ENCODE data around the gene FAM193A.
"Not testable (repeated sequence)": the region's sequence is repeated elsewhere in the genome, so short reads cannot be mapped to it uniquely, and the experiment has no call there.

The FAM193A gene

DNA sequence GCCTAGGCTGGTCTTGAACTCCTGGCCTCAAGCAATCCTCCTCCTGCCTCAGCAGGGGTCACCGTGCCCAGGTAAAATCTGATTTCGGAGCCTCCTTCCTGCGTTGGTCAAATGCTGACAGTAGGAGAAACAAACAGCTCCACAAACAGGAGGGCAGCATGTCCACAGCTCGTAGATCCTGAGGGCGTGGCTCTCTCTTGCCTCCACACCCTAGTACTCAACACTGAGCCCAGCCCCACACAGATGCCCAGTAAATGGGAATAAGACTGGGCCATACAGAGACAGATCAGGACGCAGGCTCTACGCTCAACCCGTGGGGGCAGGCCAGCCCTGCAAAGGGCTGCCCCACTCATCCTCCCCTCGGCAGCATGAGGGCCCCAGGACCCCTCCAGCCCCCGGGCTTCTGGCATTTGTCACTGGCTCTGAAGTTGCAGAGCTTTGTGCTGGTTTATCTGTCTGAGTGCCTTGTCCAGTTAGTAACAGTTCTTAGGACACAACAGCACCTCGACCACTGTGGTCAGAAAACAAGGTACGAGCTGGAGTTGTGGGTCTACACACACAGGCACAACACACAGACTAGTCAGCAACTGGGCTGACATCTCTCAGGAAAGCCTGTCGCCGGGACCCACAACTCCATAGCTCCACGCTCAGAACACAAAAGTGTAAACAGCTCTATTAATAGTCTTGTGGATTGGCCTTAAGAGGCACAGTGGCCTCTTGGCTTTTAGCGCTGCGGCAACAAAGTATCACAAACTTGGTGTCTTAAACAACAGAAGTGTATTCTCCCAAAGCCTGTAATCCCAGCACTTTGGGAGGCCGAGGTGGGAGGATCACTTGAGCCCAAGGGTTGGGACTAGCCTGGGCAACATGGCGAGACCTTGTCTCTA is 214.5 kb downstream of the FAM193A start:
- DNase-seq (ENCODE audit: low read depth in 2 of 2), result no peak

DNA sequence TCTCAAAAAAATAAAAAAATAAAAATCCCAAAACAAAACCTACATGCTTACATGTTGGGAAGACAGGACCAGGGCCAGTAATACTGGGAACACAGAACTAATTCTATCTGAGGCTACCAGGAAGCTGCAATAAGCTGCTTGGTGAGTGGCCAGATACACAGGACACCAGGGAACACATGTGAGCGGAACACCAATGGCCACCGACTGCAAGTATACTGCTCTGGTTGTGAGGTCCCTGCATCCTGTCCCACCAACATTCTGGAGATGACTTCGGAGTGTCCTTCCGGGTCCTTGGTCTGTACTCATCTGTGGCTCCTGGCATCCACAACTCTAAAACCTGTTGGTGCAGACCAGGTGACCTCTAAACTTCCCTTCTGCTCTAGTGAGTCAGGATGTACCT is 217.0 kb downstream of the FAM193A start:
- DNase-seq (ENCODE audit: low read depth in 2 of 2), result no peak

DNA sequence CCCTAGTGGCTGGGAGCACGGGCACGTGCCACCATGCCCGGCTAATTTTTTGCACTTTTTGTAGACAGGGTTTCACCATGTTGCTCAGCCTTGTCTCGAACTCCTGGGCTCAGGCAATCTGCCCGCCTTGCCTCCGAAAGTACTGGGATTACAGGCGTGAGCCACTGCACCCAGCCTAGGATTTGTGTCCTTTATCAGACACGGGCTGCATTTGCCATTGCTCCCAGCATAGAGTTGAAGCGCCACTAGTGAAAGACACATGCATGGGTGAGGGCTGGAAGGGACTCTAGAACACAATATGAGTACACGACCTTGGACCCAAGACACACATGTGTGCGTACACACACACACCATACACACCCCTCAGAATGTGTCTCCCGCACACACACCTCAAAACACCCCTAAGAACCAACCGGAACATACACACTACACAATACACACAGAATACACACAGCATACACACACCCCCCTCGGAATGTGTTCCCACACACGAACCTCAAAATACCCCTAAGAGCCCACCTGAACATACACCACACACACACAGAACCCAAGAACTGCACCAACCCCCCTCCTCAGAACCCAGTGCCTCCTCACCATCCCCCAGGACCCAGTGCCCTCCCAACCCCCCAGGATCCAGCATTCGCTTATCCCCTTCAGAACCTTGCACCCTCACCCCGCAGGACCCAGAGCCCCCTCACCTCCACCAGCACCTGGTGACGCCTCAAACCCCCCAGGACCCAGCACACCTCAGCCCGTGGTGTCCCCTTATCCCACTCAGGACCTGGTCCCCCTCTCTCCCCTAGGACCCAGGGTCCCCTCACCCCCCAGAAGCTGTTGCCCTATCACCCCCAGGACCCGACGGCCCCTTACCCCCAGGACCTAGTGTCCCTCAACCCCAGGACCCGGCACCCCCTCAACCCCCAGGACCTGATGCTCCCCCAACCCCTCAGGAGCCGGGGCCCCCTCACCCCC is 218.7 kb downstream of the FAM193A start:
- DNase-seq (ENCODE audit: low read depth in 2 of 2), result no peak

DNA sequence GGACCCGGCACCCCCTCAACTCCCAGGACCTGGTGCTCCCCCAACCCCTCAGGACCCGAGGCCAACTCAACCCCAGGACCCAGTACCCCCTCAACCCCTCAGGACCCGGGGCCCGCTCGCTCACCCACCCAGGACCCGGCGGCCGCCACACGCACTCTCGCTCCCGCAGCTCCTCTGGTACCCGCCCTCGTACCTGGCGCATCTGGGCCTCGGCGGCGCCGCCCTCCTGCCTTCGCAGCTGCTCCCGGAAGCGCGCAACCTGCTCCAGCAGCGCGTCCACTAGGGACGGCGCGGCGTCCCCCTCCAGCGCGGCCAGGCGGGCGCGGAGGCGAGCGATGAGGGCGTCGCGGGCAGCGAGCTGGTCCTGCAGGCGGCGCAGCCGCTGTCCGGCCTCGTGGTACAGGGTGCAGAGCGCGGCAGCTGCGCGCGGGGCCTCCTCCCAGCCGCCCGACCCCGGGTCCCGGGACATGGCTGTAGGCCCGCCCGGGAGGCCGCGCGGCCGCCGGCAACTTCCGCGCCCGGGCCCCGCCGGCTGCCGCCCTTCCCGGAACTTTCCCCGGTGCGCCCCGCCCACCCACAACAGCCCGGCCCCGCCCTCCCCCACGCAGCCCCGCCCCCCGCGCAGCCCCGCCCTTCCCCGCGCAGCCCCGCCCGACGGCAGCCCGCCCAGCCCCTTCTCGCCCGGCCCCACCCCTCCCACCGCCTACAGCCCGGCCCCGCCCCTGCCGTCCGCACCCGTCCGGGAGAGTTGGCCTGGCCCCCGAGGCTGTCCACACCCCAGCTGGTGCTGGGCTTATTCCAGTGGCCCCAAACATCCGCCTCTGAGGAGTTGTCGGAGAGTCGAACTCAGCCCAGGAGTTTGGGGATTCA is 219.6 kb downstream of the FAM193A start, which contains the start of gene TNIP2:
Gene TNIP2, minus strand, starts transcription at position 516 of the 870 bp plus-strand sequence. Its CDS starts 47 bp downstream, at position 469.
- DNase-seq (ENCODE audit: low read depth in 2 of 2), result peak; percentile 47 to 73

DNA sequence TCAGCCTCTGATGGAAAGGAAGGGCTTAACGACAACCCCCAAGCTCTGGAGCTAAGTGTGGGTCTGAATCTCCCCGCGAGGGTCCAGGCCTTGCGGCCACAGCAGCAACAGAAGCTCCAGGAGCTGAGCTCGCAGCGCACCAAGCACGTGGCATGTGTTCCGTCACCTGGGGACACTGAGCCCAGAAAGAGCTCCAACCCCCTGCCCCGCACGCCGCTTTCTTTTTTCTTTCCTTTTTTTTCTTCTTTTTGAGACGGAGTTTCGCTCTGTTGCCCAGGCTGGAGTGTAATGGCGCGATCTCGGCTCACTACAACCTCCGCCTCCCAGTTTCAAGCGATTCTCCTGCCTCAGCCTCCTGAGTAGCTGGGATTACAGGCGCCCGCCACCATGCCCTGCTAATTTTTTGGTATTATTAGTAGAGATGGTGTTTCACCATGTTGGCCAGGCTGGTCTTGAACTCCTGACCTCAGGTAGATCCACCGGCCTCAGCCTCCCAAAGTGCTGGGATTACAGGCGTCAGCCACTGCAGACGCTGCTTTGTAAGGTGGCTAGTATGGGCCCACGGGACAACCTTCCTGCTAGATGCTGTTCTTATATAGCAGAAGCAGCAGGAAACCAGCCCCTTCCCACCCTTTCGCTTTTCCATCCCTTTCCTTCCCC is 220.4 kb downstream of the FAM193A start:
- no peak for DNase-seq (ENCODE audit: low read depth in 2 of 2)

DNA sequence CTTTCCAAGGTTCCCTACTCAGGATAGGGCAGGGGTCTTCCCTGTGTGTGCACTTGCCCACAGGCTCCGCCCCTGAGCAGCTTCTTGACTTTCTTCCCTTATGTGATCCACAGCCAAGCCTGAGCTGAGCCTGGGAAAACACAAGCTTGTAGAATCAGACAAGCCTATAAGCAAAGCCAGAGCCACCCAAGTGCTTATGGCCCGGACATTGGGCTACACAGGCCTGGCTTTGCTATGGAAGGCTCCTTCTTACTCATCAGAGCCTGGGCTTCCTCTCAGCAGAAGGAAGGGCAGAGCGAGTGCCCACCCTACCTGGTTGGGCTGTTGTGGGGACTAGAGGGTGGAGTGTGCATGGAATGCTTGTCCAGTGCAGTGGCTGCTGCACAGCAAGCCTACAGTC is 221.0 kb downstream of the FAM193A start:
- no peak for DNase-seq (ENCODE audit: low read depth in 2 of 2)

DNA sequence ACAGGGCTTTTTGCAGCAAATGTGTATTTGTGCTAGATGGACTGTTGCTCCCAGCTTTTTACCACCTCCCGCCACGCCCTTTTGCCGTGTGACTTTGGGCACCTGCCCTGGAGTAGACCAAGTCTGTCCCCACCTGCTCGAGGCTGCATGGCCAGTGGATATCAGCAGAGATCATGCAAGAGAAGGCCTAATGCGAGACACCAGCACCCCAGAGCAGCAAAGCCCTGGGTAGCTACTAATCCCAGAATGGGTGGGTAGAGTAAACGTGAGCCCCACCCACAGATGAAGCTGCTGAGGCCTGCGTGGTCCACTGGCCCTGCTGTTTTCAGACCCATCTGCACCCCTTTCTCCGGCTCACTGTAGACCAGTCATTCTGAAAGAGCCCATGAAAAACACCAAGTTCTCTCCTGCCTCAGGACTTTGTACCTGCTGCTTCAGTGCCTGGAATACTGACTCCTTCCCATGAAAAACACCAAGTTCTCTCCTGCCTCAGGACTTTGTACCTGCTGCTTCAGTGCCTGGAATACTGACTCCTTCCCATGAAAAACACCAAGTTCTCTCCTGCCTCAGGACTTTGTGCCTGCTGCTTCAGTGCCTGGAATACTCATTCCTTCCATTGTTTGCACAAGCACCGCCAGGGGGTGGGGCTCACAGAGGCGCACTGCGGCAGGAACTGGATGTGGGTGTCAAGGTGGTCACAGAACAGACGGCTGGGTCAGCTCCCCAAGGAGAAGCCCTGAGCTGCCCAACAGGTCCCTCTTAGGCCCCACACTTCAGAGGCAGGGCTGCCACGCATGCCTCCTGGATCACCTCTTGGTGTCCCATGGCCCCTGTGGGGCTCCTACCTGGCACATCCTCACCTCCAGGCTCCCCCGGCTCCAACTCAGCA is 224.8 kb downstream of the FAM193A start:
- no peak for DNase-seq (ENCODE audit: low read depth in 2 of 2)

DNA sequence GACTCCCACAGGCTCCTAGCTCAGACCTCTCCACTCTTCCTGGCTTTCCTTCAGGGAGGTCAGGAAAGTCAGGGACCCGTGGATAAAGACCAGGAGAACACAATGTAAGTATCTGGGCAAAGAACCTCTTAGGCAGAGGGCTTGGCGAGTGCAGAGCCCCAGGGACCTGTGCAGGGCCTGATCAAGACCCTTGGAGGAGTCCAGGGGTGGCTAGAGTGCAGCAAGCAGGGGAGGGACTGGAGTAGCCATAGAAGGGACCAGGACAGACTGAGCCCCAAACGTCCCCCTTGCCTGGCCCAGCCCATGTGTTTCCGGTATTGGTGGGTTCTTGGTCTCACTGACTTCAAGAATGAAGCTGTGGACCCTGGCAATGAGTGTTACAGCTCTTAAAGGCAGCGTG is 225.6 kb downstream of the FAM193A start:
- DNase-seq (ENCODE audit: low read depth in 2 of 2), result no peak

DNA sequence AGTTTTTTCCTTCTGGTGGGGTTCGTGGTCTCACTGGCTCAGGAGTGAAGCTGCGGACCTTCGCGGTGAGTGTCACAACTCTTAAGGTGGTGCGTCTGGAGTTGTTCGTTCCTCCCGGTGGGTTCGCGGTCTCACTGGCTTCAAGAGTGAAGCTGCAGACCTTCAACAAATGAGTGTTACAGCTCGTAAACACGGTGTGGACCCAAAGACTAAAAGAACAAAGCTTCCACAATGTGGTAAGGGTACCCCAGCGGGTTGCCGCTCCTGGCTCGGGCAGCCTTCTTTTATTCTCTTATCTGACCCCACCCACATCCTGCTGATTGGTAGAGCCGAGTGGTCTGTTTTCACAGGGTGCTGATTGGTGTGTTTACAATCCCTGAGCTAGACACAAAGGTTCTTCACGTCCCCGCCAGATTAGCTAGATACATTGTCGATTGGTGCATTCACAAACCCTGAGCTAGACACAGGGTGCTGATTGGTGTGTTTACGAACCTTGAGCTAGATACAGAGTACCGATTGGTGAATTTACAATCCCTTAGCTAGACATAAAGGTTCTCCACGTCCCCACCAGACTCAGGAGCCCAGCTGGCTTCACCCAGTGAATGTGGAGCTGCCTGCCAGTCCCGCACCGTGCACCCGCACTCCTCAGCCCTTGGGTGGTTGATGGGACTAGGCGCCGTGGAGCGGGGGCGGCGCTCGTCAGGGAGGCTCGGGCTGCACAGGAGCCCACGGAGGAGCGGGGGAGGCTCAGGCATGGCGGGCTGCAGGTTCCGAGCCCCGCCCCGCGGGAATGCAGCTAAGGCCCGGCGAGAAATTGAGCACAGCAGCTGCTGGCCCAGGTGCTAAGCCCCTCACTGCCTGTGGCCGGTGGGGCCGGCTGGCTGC is 226.3 kb downstream of the FAM193A start:
- not testable (repeated sequence) for DNase-seq (ENCODE audit: low read depth in 2 of 2)

DNA sequence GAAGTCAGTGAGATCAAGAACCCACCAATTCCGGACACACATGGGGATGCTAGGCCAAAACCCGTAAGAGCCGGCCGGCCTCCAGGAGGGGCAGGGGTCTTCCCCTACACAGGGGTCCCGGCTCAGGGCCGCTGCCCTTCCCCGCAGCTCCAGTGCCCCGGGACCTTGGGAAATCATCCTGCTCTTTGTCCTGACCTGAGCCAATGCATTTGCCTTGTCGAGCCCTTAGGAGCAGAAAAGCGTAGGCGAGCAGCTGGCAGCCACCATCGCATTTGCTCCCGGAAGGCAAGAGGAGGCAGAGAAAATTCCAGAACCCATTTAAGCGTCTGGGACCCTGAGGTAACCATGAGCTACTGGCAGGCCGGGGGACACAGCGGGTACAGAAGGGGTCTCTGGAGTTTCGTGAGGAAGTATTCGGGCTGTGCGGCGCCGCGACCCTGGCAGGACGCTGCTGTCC is 227.1 kb downstream of the FAM193A start:
- DNase-seq (ENCODE audit: low read depth in 2 of 2), result no peak

DNA sequence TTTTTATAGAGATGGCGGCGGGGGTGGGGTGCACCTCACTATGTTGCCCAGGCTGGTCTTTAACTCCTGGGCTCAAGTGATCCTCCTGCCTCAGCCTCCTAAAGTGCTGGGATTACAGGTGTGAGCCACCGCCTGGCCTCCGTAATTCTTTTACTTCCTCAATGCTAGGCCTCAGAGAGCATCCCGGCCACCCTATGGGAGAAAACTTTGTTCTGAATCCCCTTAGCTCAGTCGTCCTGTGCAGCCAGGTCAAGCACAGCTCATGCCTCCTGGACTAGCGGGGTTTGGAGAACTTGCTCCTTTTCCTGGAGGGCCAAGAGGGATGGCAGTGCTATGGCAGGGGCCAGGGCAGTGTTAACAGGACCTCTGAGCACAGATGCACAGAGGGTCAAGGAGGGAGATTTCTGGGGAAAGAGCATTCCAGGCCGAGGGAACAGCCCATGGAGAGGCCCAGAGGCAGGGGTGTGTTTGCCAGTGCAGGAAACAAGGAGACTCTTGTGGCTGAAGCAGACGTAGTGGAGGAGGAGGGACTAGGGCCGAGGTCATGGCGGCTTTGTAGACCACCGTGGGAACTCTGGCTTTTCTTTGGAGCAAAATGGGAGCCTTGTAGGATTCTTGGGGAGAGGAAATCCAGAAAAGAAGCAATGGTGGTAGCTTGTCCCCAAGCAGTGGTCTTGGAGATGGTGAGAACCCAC is 229.5 kb downstream of the FAM193A start:
- no peak for DNase-seq (ENCODE audit: low read depth in 2 of 2)

DNA sequence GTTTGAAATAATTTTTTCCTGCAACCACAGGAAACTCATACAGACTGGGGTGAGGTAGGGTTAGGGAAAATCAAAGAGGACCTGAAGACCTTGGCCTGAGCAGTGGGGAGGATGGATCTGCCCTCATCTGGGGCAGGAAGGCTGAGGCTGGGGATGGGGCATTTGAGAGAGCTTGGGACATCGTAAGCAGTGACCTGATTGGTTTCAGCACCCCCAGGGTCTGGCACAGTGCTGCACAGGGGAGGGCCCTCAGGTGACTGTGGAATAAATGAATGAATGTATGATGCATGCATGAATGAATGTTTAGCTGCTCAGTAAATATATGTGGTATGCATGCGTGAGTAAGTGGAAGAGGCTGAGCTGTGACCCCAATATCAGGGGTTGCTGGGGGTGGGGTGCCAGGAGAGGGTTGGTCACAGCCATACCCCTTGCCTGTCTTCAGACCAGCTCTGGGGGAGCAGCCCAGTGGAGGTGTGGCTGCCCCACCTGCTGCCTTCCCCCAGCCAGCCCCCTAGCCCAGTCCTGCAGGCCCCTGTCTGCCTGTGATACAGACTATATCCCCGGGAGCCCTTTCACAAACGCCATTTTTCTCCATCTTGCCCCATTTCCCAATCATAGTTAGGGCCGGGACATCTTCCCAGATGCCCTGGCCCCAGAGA is 230.7 kb downstream of the FAM193A start:
- DNase-seq (ENCODE audit: low read depth in 2 of 2), result no peak

DNA sequence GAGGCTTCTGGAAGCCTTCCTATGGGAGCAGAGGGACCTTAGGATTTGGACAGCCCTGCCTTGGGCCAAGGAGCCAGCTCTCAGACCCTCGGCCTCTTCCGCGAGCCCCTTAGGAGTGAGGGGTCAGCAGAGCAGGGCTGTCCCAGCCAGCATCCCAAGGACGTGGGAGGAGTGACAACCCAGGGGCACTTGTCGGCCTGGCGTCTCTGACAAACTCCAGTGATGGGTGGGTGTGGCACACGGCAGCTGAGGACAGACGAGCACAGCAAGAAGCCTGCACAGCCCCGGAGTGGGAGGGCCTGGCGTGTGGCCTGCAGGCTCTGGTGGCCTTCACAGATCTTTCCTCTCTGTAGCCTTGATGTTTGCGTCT is 231.2 kb downstream of the FAM193A start:
- DNase-seq (ENCODE audit: low read depth in 2 of 2), result no peak

DNA sequence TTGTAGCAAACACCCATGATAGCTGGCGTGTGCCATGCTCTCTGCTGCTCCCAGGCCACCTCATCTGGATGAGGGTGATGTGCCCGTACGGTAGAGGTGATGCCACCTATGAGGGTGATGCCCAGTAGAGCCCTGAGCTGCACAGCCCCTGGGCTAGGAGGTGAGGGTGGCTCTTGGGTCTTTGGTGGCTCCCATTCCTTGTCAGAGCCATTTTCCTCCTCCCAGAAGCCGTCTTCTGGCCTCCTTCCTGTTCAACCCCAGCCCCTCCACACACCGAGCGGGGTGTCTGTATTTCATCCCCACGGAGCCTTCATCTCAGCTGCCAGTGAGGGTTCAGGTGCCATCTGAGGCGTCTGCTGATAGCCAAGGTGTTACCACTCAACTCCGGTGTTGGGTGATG is 231.7 kb downstream of the FAM193A start:
- DNase-seq (ENCODE audit: low read depth in 2 of 2), result no peak

DNA sequence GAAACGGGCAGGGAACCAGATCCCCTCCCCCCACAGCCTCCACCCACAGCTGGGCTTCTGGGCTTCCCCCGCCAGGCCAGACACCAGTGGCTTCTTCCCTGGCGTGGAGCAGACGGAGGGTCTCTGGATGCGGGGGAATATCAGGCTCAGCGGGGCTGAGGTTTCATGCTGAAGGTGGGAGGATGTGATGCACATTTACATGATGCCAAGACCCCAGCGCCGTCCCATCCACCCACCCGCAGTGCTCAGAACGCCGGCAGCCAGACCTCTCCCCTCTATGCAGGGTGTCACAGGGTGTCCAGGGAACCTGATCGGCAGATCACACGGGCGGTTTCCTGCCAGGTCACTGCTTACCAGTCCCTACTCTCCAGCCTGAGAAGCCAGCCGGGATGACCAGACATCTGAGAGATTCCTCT is 232.5 kb downstream of the FAM193A start:
- no peak for DNase-seq (ENCODE audit: low read depth in 2 of 2)

DNA sequence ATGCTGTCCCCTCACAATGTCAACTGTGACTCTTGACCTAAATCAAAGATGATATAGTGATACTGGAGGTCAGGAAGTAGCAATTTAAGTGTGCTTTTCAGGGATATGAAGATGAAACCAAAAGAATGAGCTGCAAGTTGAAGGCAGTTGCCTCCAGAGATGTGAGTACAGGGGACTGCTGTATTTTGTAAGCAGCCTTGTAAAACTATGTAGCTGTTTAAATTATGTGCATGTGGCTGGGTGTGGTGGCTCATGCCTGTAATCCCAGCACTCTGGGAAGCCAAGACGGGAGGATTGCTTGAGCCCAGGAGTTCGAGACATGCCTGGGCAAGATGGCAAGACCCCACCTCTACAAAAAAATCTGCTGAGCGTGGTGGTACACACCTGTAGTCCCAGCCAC is 234.8 kb downstream of the FAM193A start:
- no peak for DNase-seq (ENCODE audit: low read depth in 2 of 2)

DNA sequence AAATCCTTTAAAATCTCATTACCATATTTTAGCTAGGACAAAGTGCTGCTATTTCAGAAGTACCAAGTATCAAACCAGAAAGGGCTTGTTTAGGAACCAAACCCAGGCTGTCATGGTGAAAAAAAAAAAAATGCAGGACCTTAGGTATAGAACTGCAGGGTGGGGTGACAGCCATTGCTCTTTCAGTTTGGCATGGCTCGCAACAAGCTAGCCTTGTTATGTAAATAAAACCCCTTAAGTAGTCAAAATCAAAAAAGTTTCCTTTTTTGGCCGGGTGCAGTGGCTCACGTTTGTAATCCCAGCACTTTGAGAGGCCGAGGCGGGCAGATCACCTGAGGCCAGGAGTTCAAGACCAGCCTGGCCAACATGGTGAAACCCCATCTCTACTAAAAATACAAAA is 244.2 kb downstream of the FAM193A start:
- not testable (repeated sequence) for DNase-seq (ENCODE audit: low read depth in 2 of 2)

DNA sequence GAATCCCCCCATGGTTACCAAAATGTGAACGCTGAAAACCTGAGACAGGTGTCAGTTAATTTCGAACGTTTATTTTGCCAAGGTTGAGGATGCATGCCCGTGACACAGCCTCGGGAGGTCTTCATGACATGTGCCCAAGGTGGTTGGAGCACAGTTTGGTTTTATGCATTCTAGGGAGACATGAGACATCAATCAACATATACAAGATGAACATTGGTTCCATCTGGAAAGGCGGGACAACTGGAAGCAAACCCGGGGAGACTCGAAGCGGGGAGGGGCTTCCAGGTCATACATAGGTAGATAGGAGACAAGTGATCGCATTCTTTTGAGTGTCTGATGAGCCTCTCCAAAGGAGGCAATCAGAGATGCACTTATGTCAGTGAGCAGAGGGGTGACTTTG is 245.5 kb downstream of the FAM193A start:
- no peak for DNase-seq (ENCODE audit: low read depth in 2 of 2)
